Measurements from ENCODE around the gene CMSS1. TPM values are rescaled to one million over a fixed set of nuclear protein-coding genes. Genes with fewer than 3 reads are reported as not detected.

The CMSS1 gene
- total RNA-seq, 1 experiment from 2014 or later, result 64.1 TPM

- Histone ChIP-seq H3K27ac (ENCODE audit: low read depth, low read length) (no peak overlapping the region), H3K9ac (ENCODE audit: low read length) (no peak overlapping the region), H4K20me1 (ENCODE audit: insufficient read depth) (no peaks in the 10 kb centered on the region), H3K79me2 (ENCODE audit: insufficient read depth, low read length) (no peaks in the 10 kb centered on the region), H3K9me3 (ENCODE audit: control insufficient read depth in 1 of 2, insufficient read depth in 1 of 2, low read depth in 1 of 2, low read length in 2 of 2) (no peaks in the 10 kb centered on the region), H3K36me3 (ENCODE audit: control insufficient read depth in 1 of 2, insufficient read depth in 2 of 2, low read length in 2 of 2) (no peaks in the 10 kb centered on the region), H2AFZ (ENCODE audit: low read depth, low read length, poor library complexity, severe bottlenecking) (no peak overlapping the region), H3K9me2 (ENCODE audit: insufficient read depth) (no peaks in the 10 kb centered on the region), H3K4me3 (replicated peaks in 1 of 2; ENCODE audit: low read depth in 1 of 2, low read length in 2 of 2) (no peak overlapping the region), H3K27me3 (ENCODE audit: insufficient read depth, low read length) (no peaks in the 10 kb centered on the region), H3K4me2 (ENCODE audit: low read length) (no peak overlapping the region), H3K4me1 (ENCODE audit: control insufficient read depth in 1 of 2, insufficient read depth in 2 of 2, low read length in 2 of 2) (no peaks in the 10 kb centered on the region)
- DNase-seq (ENCODE audit: low read depth, low spot score) (no peak), ATAC-seq (no peak)
- no TSS peak for BruUV-seq (replicated peaks)
- CTCF ChIA-PET, result interaction anchor here (1.6 kb wide), 1 partner anchor 39 kb away, joined by 4 read pairs; no protein-coding TSS in a partner anchor
- TF ChIP-seq ATF3 (IDR thresholded peaks at IDR 0.05) (no peak), EGR1 (IDR thresholded peaks at IDR 0.05; ENCODE audit: low read depth) (no peak), SP1 (IDR thresholded peaks at IDR 0.05; ENCODE audit: low read depth) (no peak), ZBTB33 (IDR thresholded peaks at IDR 0.05; ENCODE audit: extremely low read depth, insufficient replicate concordance, low read length) (no peak), ELF1 (IDR thresholded peaks at IDR 0.05; ENCODE audit: borderline replicate concordance, low read depth) (no peak), CEBPB (IDR thresholded peaks at IDR 0.05; ENCODE audit: low read depth) (no peak), POLR2AphosphoS5 (IDR thresholded peaks at IDR 0.05; ENCODE audit: low read depth, low read length) (no peak), CBX3 (IDR thresholded peaks at IDR 0.05; ENCODE audit: low read depth) (no peak), REST (IDR thresholded peaks at IDR 0.05; ENCODE audit: low read depth) (no peak), YY1 (IDR thresholded peaks at IDR 0.05; ENCODE audit: extremely low read depth, insufficient replicate concordance, low read depth, low read length) (no peak), SRF (IDR thresholded peaks at IDR 0.05; ENCODE audit: low read depth) (no peak), EZH2phosphoT487 (IDR thresholded peaks at IDR 0.05; ENCODE audit: borderline replicate concordance) (no peak), EZH2 (IDR thresholded peaks at IDR 0.05) (no peak), TCF7L2 (IDR thresholded peaks at IDR 0.05; ENCODE audit: borderline replicate concordance, extremely low read depth, insufficient read depth, insufficient read length) (no peak), ZNF274 (IDR thresholded peaks at IDR 0.05; ENCODE audit: low read depth, low read length) (no peak), ZFX (IDR thresholded peaks at IDR 0.05) (no peak)
- intact Hi-C loops (cut with micrococcal nuclease), result no loop called here
- POLR2A ChIA-PET, result no interaction called here
- RAD21 ChIA-PET (ENCODE audit: low non-redundant PET in 1 of 2, low total read pairs in 2 of 2, uncharacterized antibody in 2 of 2, unreplicated experiment in 2 of 2), result no interaction called here
Measured at GRCh38 chr3:100030914-100031425, 213.3 kb downstream of the CMSS1 start.
